Measurements from ENCODE around the gene NAE1.
A peak's percentile ranks its signal among the peaks of the same experiment; 100 is the strongest.
"Not testable (repeated sequence)": the region's sequence is repeated elsewhere in the genome, so short reads cannot be mapped to it uniquely, and the experiment has no call there.

Gene NAE1

GRCh38 chr16:66830422-66831404 is at the start of gene NAE1:
Gene NAE1 (minus strand): TSS chr16:66830976. CDS start chr16:66830899, 77 bp downstream.
- DNase-seq (ENCODE audit: low spot score), result peak; percentile 90

DNA sequence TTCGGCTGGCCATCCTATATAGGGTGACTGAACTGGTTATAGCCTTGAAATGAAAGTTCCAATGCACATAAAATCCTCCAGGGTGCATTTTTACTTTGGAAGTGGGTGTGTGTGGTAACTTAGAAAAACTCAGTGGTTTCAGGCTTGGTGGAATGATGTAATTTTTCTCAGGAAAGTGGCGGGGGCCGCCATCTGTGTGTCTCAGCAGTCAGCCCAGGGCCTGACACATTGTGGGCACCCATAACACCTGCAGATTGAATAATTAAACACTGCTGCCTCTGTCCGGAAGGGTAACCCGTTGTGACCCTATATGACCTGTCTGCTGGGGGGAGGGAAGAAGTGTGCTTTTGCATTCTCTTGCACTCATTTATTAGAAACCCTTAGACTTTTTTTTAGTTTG is 47.3 kb upstream of the NAE1 start:
- DNase-seq (ENCODE audit: low spot score), result peak; percentile 73

DNA sequence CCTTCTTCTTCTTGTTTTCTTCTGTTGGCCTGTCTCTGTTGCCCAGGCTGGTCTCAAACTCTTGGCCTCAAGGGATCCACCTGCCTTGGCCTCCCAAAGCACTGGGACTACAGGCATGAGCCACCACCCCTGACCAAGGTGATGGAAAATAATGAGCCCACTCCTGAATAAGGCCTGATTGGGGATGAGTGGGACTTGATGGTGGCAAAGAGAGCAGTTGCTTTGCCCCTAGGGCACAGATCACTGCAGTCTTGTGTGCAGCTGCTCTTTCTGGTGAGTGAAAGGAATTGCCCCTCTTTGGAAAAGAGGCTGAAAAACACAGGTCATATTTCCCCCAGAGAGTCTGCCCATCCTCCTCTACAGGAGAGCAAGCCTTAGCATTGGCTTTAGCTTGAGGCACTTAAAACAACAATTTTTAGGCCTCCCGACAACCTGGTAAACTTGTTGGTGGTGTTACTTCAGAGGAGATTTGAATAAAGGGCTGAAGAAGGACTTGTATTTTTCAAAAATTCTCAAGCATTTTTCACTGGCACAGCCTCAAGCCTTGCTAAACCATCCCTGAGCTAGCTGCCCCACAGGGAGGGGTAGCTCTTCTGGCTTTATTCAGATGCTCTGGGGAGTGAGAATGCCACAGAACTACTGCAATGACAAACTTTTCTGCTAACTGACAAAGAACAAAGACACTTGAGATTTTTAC is 43.5 kb upstream of the NAE1 start:
- DNase-seq (ENCODE audit: low spot score), result peak; percentile 67

DNA sequence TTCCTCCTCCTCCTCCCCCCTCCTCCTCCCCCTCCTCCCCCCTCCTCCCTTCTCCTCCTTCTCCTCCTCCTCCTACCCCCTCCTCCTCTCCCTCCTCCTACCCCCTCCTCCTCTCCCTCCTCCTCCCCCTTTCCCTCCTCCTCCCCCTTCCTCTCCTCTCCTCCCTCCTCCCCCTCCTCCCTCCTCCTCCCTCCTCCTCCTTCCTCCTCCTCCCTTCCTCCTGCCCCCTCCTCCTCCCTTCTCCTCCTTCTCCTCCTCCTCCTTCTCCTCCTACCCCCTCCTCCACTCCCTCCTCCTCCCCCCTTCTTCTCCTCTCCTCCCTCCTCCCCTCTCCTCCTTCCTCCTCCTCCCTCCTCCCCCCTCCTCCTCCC is 42.9 kb upstream of the NAE1 start:
- DNase-seq (ENCODE audit: low spot score), result no peak

DNA sequence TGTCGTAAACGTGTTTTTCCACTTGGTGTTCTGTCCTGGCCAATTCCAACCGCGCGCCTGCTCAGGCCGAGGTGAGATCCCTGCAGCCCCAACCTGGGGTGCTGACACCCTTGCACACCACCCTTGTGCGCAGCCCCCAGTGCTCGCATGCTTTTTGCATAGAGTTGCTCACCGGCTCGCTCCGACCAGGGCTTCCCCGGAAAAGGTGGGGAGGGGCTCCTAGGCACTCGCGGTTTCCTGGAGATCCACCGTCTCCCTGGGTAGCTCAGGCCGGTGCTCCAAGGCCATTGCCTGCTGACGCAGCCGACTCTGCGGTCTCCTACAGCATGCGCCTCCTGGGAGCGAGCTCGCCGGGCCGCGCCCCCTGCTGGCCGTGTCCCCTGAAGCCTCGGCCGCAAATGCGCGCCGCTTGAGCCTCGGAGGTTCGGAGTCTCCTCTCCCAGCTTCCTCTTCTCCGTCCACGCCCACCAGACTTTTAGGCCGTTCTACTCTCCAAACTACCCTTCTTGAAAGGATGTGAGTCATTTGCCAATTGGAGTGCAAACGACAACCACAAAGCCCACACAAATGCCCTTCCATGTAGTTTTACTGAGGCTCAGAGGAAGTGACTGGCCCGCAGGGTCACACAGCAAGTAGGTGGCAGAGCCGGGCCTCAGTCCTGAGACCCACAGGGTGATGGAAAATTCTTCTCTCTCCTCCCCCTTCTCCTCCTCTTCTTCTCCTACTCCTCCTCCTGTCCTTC is 42.3 kb upstream of the NAE1 start:
- peak; percentile 98 for DNase-seq (ENCODE audit: low spot score)

- DNase-seq (ENCODE audit: low spot score), result no peak
Observed at GRCh38 chr16:66872559-66872942, 41.8 kb upstream of the NAE1 start.

DNA sequence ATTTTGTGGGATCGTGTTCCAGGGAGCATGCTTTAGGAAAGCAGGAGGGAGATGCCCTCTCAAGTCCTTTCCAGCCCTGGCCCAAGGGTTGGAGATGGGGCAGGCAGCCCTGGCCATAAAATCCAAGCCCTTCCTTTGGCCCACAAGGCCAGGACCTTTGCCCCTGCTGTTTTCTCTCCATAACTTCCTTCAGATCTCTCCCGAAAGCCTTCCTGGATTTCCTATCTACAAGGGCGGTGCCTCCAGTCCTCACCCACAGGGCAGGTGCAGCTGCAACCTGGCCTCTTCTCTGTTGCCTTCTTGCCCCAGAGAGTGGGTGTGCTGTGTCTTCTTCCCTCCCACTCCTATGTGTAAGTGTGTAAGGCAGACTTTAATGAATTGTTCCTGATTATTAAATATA is 41.1 kb upstream of the NAE1 start:
- DNase-seq (ENCODE audit: low spot score), result no peak

DNA sequence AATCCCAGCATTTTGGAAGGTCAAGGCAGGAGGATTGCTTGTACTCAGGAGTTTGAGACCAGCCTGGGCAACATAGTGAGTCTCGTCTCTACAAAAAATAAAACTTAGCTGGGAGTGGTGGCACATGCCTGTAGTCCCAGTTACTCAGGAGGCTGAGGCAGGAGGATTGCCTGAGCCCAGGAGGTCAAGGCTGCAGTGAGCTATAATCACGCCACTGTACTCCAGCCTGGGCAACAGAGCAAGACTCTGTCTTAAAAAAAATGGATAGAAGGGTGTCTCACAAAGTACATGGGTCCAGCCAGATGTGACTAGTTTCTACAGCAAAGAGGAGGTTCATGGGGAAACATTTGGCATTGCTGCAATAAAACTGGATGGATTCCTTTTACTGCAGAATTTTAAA is 40.6 kb upstream of the NAE1 start:
- DNase-seq (ENCODE audit: low spot score), result not testable (repeated sequence)

- no peak for DNase-seq (ENCODE audit: low spot score)
Observed at GRCh38 chr16:66869424-66869823, 38.6 kb upstream of the NAE1 start.

GRCh38 chr16:66863707-66864106 is 32.9 kb upstream of the NAE1 start:
- DNase-seq (ENCODE audit: low spot score), result no peak

DNA sequence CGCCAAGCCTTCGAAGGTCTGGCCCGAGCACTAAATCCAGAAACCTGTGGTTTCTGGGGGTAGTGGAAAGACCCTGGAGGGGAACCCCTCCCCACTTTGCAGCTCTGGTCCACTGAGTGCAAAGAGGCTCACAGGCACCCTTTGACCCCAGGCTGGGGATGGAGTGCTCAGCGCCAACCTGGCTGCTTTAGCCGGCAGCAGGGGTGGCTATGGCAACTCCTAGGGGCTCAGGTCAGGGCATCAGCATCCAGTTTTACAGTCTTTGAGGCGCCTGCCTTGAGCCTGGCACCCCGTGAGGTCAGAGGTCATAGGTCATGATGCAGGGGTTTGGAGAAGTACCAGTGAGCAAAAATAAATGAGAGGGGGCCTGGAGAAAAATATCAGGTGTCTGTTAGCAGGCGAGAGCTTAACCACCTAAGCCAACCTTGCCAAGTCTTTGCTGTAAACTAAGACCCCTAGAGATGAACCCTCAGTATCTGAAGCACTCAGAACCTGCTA is 31.3 kb upstream of the NAE1 start:
- DNase-seq (ENCODE audit: low spot score), result no peak

GRCh38 chr16:66859397-66860068 is 28.8 kb upstream of the NAE1 start:
- DNase-seq (ENCODE audit: low spot score), result no peak

DNA sequence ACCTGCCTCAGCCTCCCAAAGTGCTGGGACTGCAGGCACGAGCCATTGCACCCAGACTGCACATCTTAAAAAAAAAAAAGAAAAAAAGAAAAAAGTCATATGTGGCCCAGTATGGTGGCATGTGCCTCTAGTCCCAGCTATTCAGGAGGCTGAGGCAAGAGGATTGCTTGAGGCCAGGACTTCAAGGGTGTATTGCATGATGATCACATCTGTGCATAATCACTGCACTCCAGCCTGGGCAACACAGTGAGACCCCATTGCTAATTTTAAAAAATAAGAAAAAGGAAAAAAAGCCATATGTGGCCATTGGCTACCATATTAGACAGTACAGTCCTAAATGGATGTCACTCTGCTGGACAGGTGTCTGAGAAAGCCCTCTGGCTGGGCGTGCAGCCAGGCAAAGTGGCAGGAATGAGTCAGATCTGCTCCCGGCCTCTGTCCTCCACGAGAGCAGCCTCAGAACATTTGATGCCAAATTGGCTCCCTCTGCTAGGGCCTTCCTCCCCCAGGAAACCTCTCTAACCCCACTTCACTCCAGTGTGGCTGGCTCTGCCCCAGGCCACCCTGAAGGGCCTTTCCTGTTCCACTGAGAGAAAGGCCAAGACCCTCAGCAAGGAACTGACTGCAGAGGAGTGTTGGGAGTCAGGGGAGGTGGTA is 28.1 kb upstream of the NAE1 start:
- no peak for DNase-seq (ENCODE audit: low spot score)

DNA sequence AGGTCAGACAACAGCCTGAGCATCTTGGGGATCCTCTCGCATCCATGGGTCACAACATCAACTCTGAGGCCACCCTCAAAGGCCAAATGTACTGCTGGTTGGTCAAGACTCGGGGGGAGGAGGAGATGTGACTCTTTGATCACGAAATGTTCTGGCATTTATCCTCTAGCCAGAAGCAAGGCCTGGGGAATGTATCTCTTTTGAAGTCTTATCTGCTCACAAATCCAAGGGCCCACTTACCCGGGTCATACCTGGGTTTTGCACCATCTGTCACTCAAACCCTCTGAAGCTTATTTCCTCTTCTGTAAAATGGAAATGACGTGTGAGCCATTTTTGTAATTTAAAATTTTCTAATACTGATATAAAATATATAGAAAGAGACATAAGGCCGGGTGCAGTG is 26.7 kb upstream of the NAE1 start:
- DNase-seq (ENCODE audit: low spot score), result no peak

DNA sequence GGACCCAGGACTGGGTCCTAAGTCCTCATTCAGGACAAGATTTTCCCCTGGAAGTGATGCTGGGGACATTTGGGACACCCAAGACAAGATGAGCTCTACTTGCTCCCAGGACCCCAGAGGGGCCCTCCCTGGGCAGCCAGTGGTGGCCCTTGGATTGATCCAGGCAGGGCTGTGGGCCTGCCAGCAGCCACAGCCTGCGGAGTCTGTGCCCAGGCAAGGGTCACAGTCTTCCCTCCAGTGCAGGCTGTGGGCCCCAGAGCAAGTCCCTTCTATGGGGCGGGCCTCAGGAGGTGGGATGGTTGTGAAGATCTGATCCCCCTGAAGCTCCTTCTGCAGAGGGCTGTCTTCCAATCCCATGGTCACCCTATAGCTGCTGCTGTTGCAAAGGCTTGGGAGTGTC is 26.0 kb upstream of the NAE1 start:
- DNase-seq (ENCODE audit: low spot score), result no peak

- DNase-seq (ENCODE audit: low spot score), result no peak
Observed at GRCh38 chr16:66856184-66856730, 25.5 kb upstream of the NAE1 start.

- no peak for DNase-seq (ENCODE audit: low spot score)
Observed at GRCh38 chr16:66853261-66854139, 22.7 kb upstream of the NAE1 start.

DNA sequence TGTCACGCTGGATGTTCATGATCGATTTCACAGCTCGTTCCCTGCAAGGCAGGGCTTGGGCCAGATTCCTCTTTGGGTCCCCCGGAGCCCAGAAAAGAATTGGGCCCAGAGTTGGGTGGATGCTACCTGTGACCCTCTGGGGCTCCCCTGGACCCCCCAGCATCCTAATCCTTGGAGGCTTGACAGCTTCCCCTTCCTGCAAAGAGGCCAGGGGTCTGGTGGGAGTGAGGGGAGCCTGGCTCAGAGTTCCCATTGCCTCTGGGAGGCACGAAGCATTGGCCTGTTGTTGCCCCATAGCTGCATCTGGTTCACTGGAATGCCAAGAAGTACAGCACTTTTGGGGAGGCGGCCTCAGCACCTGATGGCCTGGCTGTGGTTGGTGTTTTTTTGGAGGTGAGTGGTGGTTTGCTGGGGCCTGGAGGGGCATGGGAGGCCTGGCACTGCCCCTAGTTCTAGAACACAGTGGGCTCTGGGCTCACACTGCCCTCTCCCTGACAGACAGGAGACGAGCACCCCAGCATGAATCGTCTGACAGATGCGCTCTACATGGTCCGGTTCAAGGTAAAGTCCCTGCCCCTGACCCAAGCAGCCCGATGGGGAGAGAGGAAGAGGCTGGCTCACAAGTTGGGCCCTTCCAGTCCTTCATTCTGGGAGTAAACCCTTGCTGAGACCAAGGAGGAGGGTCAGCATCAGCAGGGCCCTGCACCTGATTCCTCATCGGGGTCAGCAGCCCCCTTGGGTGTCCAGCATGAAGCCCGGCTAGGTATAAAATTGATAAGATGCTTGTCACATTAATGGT is 20.6 kb upstream of the NAE1 start:
- DNase-seq (ENCODE audit: low spot score), result no peak

Data from activated CD4-positive, alpha-beta T cell treated with anti-CD3 and anti-CD28 coated beads, Interleukin-2, Interleukin-4, amounts not matched to agents 100 ng/mL and 50 ng/mL, durations not matched to agents 16 hours and 8 hours (primary cell).